B cell (primary cell): Measurements from ENCODE around the gene ENDOV. TPM values are rescaled to one million over a fixed set of nuclear protein-coding genes. Genes with fewer than 3 reads are reported as not detected.

Experiments used
- ATAC-seq: fragments of 200-7000 bp; cut with Tn5 transposase; one replicate; pipeline ENCODE4 v1.10.0; 2021; ENCODE audit warnings: low read depth, mild to moderate bottlenecking, moderate number of reproducible peaks, moderate library complexity
- CTCF ChIA-PET: fragments of 350-600 bp; sonication (Branson Sonifier 250); formaldehyde crosslinking; loops from one replicate; lab custom pipeline; 2021; ENCODE audit warnings: antibody characterized with exemption, inconsistent platforms; lab: Charles Lee
- POLR2A ChIA-PET: fragments of 350-600 bp; sonication (Branson Sonifier 250); formaldehyde crosslinking; loops from one replicate; lab custom pipeline; 2021; ENCODE audit warnings: antibody characterized with exemption; lab: Charles Lee
- DNase-seq: peaks from one replicate; pipeline ENCODE4 v3.0.0; 2013
- H2AFZ ChIP-seq: 2 replicates; pipeline ENCODE4 v1.6.1; 2012; ENCODE audit warnings: mild to moderate bottlenecking, low read depth, low read length; ENCODE audit not compliant: insufficient read depth, poor library complexity, severe bottlenecking
- H3K27ac ChIP-seq, 2 donors: 1 replicate in 1 of 2; 2 replicates in 1 of 2; pipeline ENCODE4 v1.5.1; 2012 to 2013; ENCODE audit warnings: low read length in 2 of 2, mild to moderate bottlenecking in 2 of 2, moderate library complexity in 1 of 2
- H3K27me3 ChIP-seq, 4 experiments: fragments of 200-600 bp in 1 of 4; sonication (generic) in 1 of 4; replicated peaks in 1 of 4; 1 replicate in 2 of 4; 2 replicates in 2 of 4; pipeline versions ENCODE4 v1.6.1 to v1.7.0; 2013 to 2016; ENCODE audit warnings: low read length in 3 of 4, mild to moderate bottlenecking in 2 of 4, mixed read lengths in 1 of 4, moderate library complexity in 1 of 4; ENCODE audit not compliant: insufficient read depth in 4 of 4, control insufficient read depth in 3 of 4; ENCODE audit errors: control extremely low read depth in 1 of 4
- H3K36me3 ChIP-seq, 2 experiments: replicated peaks in 1 of 2; 1 replicate in 1 of 2; 2 replicates in 1 of 2; pipeline versions ENCODE4 v1.6.1 to v1.7.1; 2013; ENCODE audit warnings: low read length in 1 of 2; ENCODE audit not compliant: insufficient read depth in 2 of 2, control insufficient read depth in 1 of 2; ENCODE audit errors: control extremely low read depth in 1 of 2, extremely low read depth in 1 of 2
- H3K4me1 ChIP-seq, 2 donors: fragments of 200-600 bp in 1 of 2; sonication (generic) in 1 of 2; 1 replicate in 1 of 2; 2 replicates in 1 of 2; pipeline versions ENCODE4 v1.5.1 to v1.6.1; 2013 to 2017; ENCODE audit warnings: low read length in 2 of 2; ENCODE audit not compliant: control insufficient read depth in 2 of 2, insufficient read depth in 2 of 2
- H3K4me2 ChIP-seq: replicated peaks from 2 replicates; pipeline ENCODE3; 2012; ENCODE audit warnings: mild to moderate bottlenecking, low read depth, low read length; ENCODE audit not compliant: poor library complexity, severe bottlenecking
- H3K4me3 ChIP-seq, 5 experiments: fragments of 200-600 bp in 1 of 5; sonication (generic) in 1 of 5; 1 replicate in 3 of 5; 2 replicates in 2 of 5; pipeline versions ENCODE4 v1.5.1 to v1.7.0; 2011 to 2016; ENCODE audit warnings: low read length in 4 of 5, mild to moderate bottlenecking in 4 of 5, low read depth in 2 of 5, control low read depth in 1 of 5, moderate library complexity in 1 of 5; ENCODE audit not compliant: insufficient read depth in 1 of 5; ENCODE audit errors: control extremely low read depth in 1 of 5, extremely low read depth in 1 of 5
- H3K79me2 ChIP-seq: fragments of 200-600 bp; sonication (generic); one replicate; pipeline ENCODE4 v1.6.0; 2016; ENCODE audit warnings: low read length; ENCODE audit not compliant: control insufficient read depth, insufficient read depth
- H3K9ac ChIP-seq: fragments of 200-600 bp; sonication (generic); 2 replicates; pipeline ENCODE4 v1.6.1; 2017; ENCODE audit warnings: mild to moderate bottlenecking, low read length, moderate library complexity
- H3K9me3 ChIP-seq, 3 donors: one replicate each; pipeline versions ENCODE4 v1.6.1 to v1.7.1; 2013; ENCODE audit warnings: low read length in 2 of 3; ENCODE audit not compliant: control insufficient read depth in 2 of 3, insufficient read depth in 1 of 3; ENCODE audit errors: control extremely low read depth in 1 of 3
- H4K20me1 ChIP-seq: 2 replicates; pipeline ENCODE4 v1.6.0; 2012; ENCODE audit warnings: mild to moderate bottlenecking, low read length; ENCODE audit not compliant: insufficient read depth, control insufficient read depth, poor library complexity, severe bottlenecking
- H3K27ac Mint-ChIP-seq: one replicate; pipeline ENCODE4 v1.8.0; 2021; ENCODE audit warnings: mixed read lengths
- H3K27me3 Mint-ChIP-seq: one replicate; pipeline ENCODE4 v1.8.0; 2021; ENCODE audit warnings: mixed read lengths
- H3K4me1 Mint-ChIP-seq: one replicate; pipeline ENCODE4 v1.8.0; 2021; ENCODE audit warnings: mixed read lengths
- H3K4me3 Mint-ChIP-seq: one replicate; pipeline ENCODE4 v1.8.0; 2021; ENCODE audit warnings: mixed read lengths
- H3K9me3 Mint-ChIP-seq: one replicate; pipeline ENCODE4 v1.8.0; 2022; ENCODE audit warnings: mixed read lengths; ENCODE audit not compliant: insufficient read depth
- EZH2 ChIP-seq: IDR thresholded peaks from 2 replicates; pipeline ENCODE4 v1.6.1; 2012; ENCODE audit warnings: borderline replicate concordance, low read depth, mild to moderate bottlenecking, moderate library complexity, low read length; ENCODE audit not compliant: insufficient read depth, poor library complexity, severe bottlenecking
- WGBS: methylation state at CpG from one replicate; pipeline ENCODE4 v1.1.5; 2013; ENCODE audit warnings: missing lambda C conversion rate; ENCODE audit not compliant: insufficient coverage; 5-methylcytosine and 5-hydroxymethylcytosine counted together
- intact Hi-C: fragments of 100-400 bp; cut with micrococcal nuclease; formaldehyde crosslinking; loops from one replicate; pipeline ENCODE4 v1.10.0; 2022
- polyA minus RNA-seq: library from RNA; depleted of rRNA, polyadenylated mRNA; stranded (reverse); fragments of >200 nt; gene quantifications from 2 replicates; pipeline ENCODE4 v1.2.3, GENCODE V29; 2012
- polyA plus RNA-seq: library from polyadenylated mRNA; depleted of rRNA; stranded (reverse); fragments of >200 nt; gene quantifications from 2 replicates; pipeline ENCODE4 v1.2.3, GENCODE V29; 2012
- total RNA-seq, 2 donors: library from RNA; stranded (reverse); fragments of 120-200 nt in 1 of 2; gene quantifications; 1 replicate in 1 of 2; 2 replicates in 1 of 2; pipeline versions ENCODE4 v1.2.3 to v1.2.4, GENCODE V29; 2013 to 2022
- TF ChIP-seq, protein P1 (sequence below): fragments of 200-600 bp; IDR thresholded peaks from one replicate; pipeline ENCODE4 v1.8.0; 2022; ENCODE audit warnings: antibody characterized with exemption, mild to moderate bottlenecking

Gene ENDOV
- 49.1 and 49.5 TPM in 2 replicates for total RNA-seq
- 7.7 TPM for total RNA-seq (2013)
- 21.9 and 25.3 TPM in 2 replicates for polyA plus RNA-seq
- 17.9 and 19.9 TPM in 2 replicates for polyA minus RNA-seq

DNA sequence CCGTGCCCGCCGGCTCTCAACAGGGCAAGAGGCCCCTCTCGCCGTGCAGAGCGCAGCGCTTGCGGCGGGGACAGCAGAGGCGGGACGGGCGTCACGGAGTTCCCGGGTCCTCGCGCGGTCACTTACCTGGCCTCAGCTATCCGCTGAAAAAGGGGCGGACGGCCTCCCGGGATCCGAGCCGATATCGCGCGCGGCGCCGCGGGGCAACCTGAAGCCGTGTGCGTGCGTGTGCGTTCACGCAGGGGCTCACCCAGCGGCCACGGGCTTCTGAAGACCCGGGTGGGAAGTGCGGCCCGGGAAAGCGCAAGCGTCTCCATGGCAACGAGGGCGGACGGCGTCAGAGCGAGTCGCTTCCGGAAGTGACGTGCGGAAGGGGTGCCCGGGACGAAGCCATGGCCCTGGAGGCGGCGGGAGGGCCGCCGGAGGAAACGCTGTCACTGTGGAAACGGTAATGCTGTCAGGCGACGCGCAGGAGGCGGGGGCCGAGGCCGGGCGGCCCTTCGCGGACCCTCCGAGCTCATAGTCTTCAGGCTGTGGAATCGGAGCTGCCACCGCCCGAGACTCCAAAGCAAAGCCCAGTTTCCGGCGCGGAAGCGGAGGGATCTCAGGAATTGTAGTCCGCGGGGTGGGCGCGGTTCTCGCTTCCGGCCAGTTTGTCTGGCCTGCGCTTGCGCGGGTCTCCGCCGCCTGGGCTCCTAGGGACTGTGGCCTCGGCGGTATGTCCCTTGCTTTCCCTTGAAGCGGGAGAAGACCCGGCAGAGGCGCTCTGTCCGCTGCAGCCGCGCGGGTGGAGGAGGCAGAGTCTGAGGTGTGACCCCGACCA is at the start of gene ENDOV:
Gene ENDOV, plus strand, starts transcription at position 365 of the 823 bp plus-strand sequence. Its CDS starts 28 bp downstream, at position 393.
- Mint-ChIP-seq H3K27ac (peak within 1 kb of the TSS; percentile 91), H3K4me1 (peaks cover 24% of the 10 kb centered on the region), H3K4me3 (peak within 1 kb of the TSS; percentile 89), H3K9me3 (no peaks in the 10 kb centered on the region), H3K27me3 (peaks cover 21% of the 10 kb centered on the region)
- under 1% methylated on average over 97 of the region's 97 CpGs for WGBS
- ATAC-seq, result peak; percentile 93
- TF ChIP-seq, protein P1, sequence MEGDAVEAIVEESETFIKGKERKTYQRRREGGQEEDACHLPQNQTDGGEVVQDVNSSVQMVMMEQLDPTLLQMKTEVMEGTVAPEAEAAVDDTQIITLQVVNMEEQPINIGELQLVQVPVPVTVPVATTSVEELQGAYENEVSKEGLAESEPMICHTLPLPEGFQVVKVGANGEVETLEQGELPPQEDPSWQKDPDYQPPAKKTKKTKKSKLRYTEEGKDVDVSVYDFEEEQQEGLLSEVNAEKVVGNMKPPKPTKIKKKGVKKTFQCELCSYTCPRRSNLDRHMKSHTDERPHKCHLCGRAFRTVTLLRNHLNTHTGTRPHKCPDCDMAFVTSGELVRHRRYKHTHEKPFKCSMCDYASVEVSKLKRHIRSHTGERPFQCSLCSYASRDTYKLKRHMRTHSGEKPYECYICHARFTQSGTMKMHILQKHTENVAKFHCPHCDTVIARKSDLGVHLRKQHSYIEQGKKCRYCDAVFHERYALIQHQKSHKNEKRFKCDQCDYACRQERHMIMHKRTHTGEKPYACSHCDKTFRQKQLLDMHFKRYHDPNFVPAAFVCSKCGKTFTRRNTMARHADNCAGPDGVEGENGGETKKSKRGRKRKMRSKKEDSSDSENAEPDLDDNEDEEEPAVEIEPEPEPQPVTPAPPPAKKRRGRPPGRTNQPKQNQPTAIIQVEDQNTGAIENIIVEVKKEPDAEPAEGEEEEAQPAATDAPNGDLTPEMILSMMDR, result no peak
- TF ChIP-seq EZH2, result no peak
- CTCF ChIA-PET, result interaction anchor here (1.0 to 1.2 kb wide), 3 partner anchors 12 to 418 kb away, joined by 3 to 4 read pairs (median 3); no protein-coding TSS in a partner anchor
- Histone ChIP-seq H3K27me3 (peaks cover 0 to 9% (median 2%) of the 10 kb centered on the region in 4 experiments), H3K4me1 (peaks cover 14 to 20% of the 10 kb centered on the region in 2 donors), H4K20me1 (no peaks in the 10 kb centered on the region), H3K9ac (peak within 1 kb of the TSS; percentile 81), H2AFZ (peak within 1 kb of the TSS; percentile 84), H3K36me3 (peaks cover 0 to 10% of the 10 kb centered on the region in 2 experiments), H3K4me2 (peak within 1 kb of the TSS; percentile 88), H3K9me3 (no peaks in the 10 kb centered on the region), H3K4me3 (peak within 1 kb of the TSS; percentile 36 to 97 (median 82)), H3K79me2 (peaks cover 23% of the 10 kb centered on the region), H3K27ac (peak within 1 kb of the TSS; percentile 60 to 81)
- intact Hi-C loops, result loop anchor here (1.0 kb wide), 2 partner anchors 39 to 824 kb away; partner anchors contain the start of genes NDUFAF8 and TEPSIN
- peak; percentile 98 for DNase-seq
- POLR2A ChIA-PET, result interaction anchor here (1.4 kb wide), 1 partner anchor 12 kb away, joined by 10 read pairs; no protein-coding TSS in a partner anchor

DNA sequence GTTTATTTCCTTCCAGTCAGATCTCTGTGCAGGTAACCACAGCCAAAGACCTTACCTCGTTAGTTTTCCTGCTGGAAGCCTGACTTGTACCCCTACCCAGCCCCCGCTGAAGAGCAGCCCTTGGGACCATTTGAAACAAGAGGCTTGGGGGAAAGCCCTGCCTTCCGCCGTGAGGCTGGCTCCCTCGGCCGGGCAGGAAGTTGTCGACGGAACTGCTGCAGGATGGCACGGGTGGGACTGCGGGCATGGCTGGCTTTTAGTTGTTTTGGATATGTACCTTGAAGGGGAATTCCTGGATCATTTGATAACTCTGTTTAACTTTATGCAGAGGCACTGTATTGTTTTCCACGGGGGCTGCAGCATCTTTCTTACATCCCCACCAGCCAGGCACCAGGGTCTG is 49.0 kb upstream of the ENDOV start:
- POLR2A ChIA-PET, result no interaction called here
- no peaks in the 10 kb centered on the region for H4K20me1 ChIP-seq
- intact Hi-C loops, result no loop called here
- H3K4me1 Mint-ChIP-seq, result no peaks in the 10 kb centered on the region
- CTCF ChIA-PET, result no interaction called here
- H3K9me3 Mint-ChIP-seq, result no peaks in the 10 kb centered on the region
- no peaks in the 10 kb centered on the region for H3K4me1 ChIP-seq
- H3K9me3 ChIP-seq, result peaks cover 0 to 8% (median 0%) of the 10 kb centered on the region in 3 donors
- no peak overlapping the region for H3K27ac Mint-ChIP-seq
- no peak overlapping the region for H3K4me2 ChIP-seq
- H2AFZ ChIP-seq, result no peak overlapping the region
- H3K9ac ChIP-seq, result no peak overlapping the region
- TF ChIP-seq, protein P1, result no peak
- TF ChIP-seq EZH2, result no peak
- H3K4me3 Mint-ChIP-seq, result no peak overlapping the region
- no peak for ATAC-seq
- H3K4me3 ChIP-seq, result no peak overlapping the region
- no peak for DNase-seq
- H3K79me2 ChIP-seq, result no peaks in the 10 kb centered on the region
- H3K27ac ChIP-seq, result no peak overlapping the region
- no peaks in the 10 kb centered on the region for H3K27me3 ChIP-seq
- 100% methylated on average over 3 of the region's 11 CpGs for WGBS
- peaks cover 4 to 90% of the 10 kb centered on the region in 2 experiments for H3K36me3 ChIP-seq
- H3K27me3 Mint-ChIP-seq, result no peaks in the 10 kb centered on the region
